GM12875 (cell line): ENCODE data around the gene LMNA.

Experiments used
- H3K4me3 ChIP-seq: one replicate; pipeline ENCODE4 v1.5.1; 2011; ENCODE audit warnings: low read depth, low read length, control low read depth
- TF ChIP-seq, protein P1 (sequence below): IDR thresholded peaks from 2 replicates; pipeline ENCODE4 v1.5.1; 2011; ENCODE audit warnings: low read depth, mild to moderate bottlenecking, control low read depth, inconsistent platforms, low read length, moderate library complexity, borderline replicate concordance; ENCODE audit not compliant: insufficient read depth

LMNA gene

DNA sequence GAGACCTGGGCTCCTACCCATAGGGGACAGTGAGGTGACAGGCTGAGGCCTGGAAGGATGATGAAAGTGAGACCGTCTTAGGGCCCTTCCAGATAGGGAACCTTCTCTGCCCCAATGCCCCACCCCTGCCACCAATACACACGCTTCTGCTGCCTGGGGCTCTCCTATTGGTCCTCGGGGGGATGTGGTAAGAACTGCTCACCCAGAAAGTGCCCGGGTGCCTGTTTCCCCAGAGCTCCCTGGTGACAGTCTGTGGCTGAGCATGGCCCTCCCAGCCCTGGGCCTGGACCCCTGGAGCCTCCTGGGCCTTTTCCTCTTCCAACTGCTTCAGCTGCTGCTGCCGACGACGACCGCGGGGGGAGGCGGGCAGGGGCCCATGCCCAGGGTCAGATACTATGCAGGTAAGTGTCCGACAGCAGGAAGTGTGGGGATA lies 39.8 kb downstream of the LMNA start:
- TF ChIP-seq, protein P1, sequence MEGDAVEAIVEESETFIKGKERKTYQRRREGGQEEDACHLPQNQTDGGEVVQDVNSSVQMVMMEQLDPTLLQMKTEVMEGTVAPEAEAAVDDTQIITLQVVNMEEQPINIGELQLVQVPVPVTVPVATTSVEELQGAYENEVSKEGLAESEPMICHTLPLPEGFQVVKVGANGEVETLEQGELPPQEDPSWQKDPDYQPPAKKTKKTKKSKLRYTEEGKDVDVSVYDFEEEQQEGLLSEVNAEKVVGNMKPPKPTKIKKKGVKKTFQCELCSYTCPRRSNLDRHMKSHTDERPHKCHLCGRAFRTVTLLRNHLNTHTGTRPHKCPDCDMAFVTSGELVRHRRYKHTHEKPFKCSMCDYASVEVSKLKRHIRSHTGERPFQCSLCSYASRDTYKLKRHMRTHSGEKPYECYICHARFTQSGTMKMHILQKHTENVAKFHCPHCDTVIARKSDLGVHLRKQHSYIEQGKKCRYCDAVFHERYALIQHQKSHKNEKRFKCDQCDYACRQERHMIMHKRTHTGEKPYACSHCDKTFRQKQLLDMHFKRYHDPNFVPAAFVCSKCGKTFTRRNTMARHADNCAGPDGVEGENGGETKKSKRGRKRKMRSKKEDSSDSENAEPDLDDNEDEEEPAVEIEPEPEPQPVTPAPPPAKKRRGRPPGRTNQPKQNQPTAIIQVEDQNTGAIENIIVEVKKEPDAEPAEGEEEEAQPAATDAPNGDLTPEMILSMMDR, result no peak
- peak overlapping the region; percentile 70 for H3K4me3 ChIP-seq

DNA sequence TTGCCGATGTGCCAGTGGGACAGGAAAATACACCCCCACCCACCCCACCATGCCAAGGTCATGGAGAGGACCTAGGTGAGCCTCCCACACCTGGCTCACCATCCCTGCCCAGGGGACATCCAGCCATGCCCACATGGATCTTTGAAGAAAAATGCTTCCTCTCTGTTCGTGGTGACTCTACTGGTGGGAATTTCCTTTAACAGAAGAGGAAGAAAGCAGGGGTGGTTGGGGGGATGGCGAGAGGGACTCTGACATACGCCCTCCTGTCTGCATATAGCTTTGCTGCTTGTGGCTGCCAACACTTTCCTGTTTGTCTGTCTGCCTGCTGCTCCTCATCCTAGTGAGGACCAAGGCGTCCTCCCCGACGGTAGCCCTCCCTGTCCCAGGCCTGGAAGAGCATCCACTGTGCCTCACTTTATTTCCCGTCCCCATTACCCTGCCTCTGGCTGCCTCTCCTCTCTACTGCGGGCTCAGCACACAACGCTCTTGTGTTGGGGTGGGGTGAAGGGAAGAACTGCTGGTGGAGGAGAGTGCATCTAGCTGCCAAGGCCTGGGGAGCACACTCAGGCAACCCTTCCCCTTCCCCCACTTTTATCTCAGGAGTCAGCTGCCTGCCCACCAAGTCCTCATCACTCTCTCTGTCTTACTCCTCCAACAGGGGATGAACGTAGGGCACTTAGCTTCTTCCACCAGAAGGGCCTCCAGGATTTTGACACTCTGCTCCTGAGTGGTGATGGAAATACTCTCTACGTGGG lies 41.4 kb downstream of the LMNA start:
- TF ChIP-seq, protein P1, result no peak
- peak overlapping the region; percentile 70 for H3K4me3 ChIP-seq

DNA sequence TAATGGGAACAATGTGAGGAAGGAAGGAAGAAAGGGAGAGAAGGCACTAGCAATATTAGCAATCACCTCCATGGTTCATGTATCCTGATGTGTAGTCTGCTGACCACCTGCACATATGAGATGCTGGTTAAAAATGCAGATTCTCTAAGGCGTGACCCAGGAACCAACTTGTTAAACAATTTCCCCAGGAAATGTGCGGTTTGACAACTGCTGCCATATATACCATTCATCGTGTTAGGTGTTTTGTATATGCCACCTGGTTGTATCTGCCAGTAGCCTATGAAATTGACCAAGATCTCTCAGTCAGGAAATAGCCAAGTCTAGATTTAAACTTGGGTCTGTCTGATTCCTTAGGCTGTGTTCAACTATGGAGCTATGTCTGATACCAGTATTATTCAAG lies 43.0 kb downstream of the LMNA start:
- H3K4me3 ChIP-seq, result no peak overlapping the region
- TF ChIP-seq, protein P1, result no peak

DNA sequence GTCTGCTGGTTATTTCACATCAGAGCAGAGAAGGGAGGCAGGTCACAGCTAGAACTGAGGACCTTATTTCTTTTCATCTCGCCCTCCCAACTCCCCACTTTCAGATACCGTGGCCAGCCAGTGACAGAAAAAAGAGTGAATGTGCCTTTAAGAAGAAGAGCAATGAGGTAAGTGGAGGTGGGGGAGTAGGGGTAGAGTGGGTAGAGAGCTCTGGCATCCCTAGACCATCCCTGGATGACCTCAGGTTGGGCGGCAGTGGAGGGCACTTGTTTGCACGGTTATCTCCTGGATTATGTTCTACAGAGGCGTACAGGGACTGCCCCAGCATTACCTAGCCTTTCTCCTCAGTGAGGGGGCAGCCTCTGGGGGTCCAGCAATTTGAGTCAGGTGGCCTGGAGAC lies 43.5 kb downstream of the LMNA start:
- no peak overlapping the region for H3K4me3 ChIP-seq
- TF ChIP-seq, protein P1, result no peak

DNA sequence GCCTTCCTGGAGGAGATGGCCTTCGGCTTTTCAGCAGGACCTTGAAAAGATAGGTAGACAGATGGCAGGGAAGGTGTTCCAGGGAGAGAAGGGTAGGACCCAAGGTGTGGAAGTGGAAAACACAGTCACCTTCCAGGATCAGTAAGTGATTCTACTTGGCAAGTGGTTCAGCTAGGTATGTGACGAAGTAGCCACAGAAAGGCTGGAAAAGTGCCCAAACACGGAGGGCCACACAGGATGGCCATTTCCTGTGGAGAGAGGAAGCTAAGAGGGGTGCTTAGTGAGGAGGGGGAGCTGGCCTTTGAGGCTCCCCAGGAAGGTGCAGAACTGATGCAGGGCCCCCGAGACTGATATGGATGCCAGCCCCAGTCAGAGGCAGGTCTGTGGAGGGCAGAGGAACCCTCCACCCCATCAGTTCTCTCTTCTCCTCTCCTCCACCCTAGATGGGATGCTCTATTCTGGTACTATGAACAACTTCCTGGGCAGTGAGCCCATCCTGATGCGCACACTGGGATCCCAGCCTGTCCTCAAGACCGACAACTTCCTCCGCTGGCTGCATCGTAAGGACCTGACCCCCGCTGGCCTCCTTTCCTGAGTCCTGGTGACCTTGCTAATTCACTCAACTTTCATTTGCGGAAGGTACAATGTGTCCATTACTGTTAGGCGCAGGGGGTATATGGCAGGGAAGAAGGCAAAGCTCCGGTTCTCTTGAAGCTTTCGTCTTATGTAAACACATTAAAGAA lies 45.7 kb downstream of the LMNA start:
- no peak overlapping the region for H3K4me3 ChIP-seq
- TF ChIP-seq, protein P1, result no peak

DNA sequence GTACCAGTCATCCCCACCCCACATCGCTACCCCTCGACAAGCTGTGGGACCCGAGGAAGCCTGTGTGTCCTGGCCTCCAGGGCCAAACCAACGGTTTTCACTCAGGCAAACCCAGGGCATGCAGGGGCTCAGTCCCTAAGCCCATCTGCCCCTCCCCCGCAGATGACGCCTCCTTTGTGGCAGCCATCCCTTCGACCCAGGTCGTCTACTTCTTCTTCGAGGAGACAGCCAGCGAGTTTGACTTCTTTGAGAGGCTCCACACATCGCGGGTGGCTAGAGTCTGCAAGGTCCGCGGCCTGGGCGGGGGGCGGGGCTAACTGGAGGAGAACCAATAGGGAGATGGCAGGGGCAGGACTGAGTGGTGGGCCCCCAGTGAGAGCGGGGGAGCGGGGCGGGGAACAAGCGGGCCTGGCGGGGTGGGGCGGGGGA lies 46.2 kb downstream of the LMNA start:
- TF ChIP-seq, protein P1, result no peak
- H3K4me3 ChIP-seq, result no peak overlapping the region

DNA sequence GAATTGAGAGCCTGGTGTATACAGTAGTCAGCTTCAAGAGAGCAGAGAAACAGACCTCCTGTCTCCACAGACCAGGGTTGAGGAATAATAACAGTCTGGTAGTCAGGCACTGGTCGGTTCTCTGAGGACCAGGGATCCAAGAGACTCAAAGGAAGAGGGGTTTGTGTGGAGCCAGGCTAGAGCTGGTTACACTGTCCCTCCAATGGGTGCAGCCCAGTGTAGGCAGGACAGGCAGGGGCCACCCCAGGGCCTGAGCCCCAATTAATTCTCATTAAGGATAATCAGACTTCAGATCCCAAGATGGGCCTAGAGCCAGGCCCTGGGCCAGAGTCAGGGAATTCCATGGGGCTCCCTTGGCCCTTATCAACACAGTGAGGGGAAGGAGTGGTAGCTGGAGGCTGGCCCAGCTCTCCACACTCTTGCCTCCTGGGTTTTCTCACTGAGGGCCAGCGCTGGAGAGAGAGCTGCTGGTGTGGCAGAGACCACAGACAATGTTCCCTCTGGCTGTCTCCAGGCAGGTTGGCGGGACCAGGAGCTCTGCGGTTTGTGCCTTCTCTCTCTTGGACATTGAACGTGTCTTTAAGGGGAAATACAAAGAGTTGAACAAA lies 48.0 kb downstream of the LMNA start:
- no peak overlapping the region for H3K4me3 ChIP-seq
- TF ChIP-seq, protein P1, result no peak
